GM12874 (cell line): ENCODE measurements around the gene MAP2K6.

Experiments
- TF ChIP-seq, protein P1 (sequence below): IDR thresholded peaks from 2 replicates; pipeline ENCODE4 v1.5.1; 2011; ENCODE audit warnings: low read depth, mild to moderate bottlenecking, control low read depth, low read length, moderate library complexity; ENCODE audit not compliant: insufficient read depth

The MAP2K6 gene

DNA sequence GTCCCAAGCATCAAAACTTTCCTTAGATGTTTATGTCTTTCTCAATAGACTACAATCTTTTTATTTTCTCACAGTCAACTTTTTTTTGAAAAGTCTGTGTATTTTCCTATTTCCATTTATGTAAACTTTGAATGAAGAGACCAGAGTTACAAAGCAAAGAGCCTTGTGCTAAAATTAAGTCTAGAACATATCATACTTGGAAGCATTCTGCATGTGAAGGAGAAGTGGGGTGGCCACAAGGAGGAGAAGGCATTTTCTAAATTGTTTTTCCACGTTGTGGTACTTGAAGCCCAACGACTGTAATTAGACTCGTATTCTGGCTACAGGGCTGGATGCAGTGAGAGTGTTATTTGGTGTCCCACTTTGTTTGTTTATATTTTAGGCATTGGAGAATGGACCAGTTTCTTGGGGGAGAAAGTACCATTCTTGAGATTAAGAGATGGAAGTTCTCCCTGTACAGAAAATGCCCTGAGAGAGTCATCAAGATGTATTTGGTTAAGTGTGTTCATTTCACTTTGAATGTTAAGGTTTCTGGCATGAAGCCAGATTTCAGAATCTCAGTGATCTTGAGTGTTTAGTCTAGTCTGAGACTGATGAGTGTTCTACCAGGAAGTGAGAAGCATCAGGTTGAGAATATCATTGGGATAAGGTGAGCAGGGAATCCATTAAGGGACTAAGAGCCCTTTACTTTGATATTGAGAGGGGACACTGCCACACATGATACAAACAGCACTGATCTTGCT, 71.6 kb downstream of the MAP2K6 start:
- TF ChIP-seq, protein P1, sequence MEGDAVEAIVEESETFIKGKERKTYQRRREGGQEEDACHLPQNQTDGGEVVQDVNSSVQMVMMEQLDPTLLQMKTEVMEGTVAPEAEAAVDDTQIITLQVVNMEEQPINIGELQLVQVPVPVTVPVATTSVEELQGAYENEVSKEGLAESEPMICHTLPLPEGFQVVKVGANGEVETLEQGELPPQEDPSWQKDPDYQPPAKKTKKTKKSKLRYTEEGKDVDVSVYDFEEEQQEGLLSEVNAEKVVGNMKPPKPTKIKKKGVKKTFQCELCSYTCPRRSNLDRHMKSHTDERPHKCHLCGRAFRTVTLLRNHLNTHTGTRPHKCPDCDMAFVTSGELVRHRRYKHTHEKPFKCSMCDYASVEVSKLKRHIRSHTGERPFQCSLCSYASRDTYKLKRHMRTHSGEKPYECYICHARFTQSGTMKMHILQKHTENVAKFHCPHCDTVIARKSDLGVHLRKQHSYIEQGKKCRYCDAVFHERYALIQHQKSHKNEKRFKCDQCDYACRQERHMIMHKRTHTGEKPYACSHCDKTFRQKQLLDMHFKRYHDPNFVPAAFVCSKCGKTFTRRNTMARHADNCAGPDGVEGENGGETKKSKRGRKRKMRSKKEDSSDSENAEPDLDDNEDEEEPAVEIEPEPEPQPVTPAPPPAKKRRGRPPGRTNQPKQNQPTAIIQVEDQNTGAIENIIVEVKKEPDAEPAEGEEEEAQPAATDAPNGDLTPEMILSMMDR, result no peak

GRCh38 chr17:69486779-69487637, 72.5 kb downstream of the MAP2K6 start:
- TF ChIP-seq, protein P1, result no peak

DNA sequence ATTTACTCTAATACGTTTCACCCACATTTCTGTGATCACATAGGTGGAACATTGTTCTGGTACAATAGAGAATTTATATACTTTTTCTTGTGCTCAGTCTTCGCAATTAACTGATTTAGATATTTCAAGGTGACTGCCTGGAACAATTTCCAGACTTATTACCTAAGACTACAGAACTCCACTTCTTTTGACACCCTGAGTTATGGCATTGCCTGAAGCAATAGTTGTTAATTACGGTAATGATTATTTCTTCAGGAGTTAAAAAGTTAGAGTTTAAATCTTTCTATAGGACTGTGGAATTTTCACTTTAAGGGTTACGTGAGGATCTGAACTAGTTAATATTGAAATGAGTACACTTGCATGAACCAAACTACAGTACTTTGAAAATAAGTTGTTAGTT, 74.8 kb downstream of the MAP2K6 start:
- TF ChIP-seq, protein P1, result no peak

- TF ChIP-seq, protein P1, result no peak
These were observed 78.0 kb downstream of the MAP2K6 start for GRCh38 chr17:69492410-69493071.

DNA sequence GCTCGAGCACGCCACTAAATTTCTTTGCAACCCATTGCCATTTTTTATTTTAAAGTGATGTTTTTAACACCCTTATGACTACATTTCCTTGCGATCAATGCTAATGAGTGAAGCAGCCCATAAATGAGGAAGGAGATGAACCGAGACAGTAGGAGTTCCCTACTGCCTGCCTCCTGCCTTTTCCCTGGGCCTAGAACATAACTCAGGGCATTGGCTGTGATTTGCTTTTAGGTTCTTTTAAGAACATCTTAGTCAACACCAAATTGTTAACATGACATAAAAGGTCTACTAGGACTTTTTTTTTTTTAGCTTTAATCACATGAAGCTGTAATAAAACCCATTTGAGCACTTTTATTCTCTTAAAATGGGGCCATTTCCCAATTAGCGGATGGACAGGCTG, 81.3 kb downstream of the MAP2K6 start:
- TF ChIP-seq, protein P1, result no peak

GRCh38 chr17:69497161-69497560, 82.7 kb downstream of the MAP2K6 start:
- TF ChIP-seq, protein P1, result no peak

DNA sequence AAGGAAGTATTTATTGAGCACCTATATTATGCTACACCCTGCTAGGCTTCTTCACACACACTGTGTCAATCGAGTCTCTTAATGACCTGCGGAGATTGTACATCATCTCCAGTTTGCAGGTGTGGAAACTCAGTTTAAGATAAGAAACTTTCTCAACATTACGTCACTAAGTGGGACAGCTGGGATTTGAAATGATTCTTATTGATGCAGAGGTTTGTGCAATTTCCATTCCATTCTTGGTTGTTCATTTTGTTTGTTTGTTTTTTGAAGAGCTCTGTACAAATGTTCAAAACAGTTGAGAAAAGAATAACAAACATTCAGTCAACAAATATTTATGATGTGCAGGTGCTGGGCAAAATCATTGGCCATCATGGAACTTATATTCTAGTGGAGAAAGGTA, 84.8 kb downstream of the MAP2K6 start:
- TF ChIP-seq, protein P1, result no peak
